HL-60/S4 treated with retinoic acid at 250 ng/mL for 4 days and 3 days (cell line): Measurements from ENCODE around the gene USP15.

Source experiments
- in situ Hi-C: fragments of 300-500 bp; cut with MboI; formaldehyde crosslinking; loops from 2 replicates; pipeline ENCODE4 v1.7.0; 2022; ENCODE audit warnings: low sequenced_read_pairs

USP15 gene

GRCh38 chr12:62259993-62260732 is at the start of gene USP15:
Gene USP15, plus strand, starts transcription at chr12:62260404. Its CDS starts 11 bp downstream, at chr12:62260415.
- in situ Hi-C loops = no loop called here

GRCh38 chr12:62210422-62210821 is 49.8 kb upstream of the USP15 start:
- in situ Hi-C loops = no loop called here

GRCh38 chr12:62211510-62211909 is 48.7 kb upstream of the USP15 start:
- in situ Hi-C loops = no loop called here

- in situ Hi-C loops = no loop called here
Measured at GRCh38 chr12:62214846-62215245, 45.4 kb upstream of the USP15 start.

- in situ Hi-C loops = no loop called here
Measured at GRCh38 chr12:62215506-62215905, 44.7 kb upstream of the USP15 start.

GRCh38 chr12:62217466-62218194 is 42.6 kb upstream of the USP15 start:
- in situ Hi-C loops = no loop called here

GRCh38 chr12:62221107-62221506 is 39.1 kb upstream of the USP15 start:
- in situ Hi-C loops = no loop called here

- in situ Hi-C loops = no loop called here
Measured at GRCh38 chr12:62224601-62225000, 35.6 kb upstream of the USP15 start.

- in situ Hi-C loops = no loop called here
Measured at GRCh38 chr12:62227091-62227490, 33.1 kb upstream of the USP15 start.

- in situ Hi-C loops = no loop called here
Measured at GRCh38 chr12:62230652-62231051, 29.6 kb upstream of the USP15 start.

GRCh38 chr12:62232143-62232729 is 28.0 kb upstream of the USP15 start:
- in situ Hi-C loops = no loop called here

GRCh38 chr12:62233805-62234204 is 26.4 kb upstream of the USP15 start:
- in situ Hi-C loops = no loop called here

GRCh38 chr12:62239571-62239970 is 20.6 kb upstream of the USP15 start:
- in situ Hi-C loops = no loop called here

- in situ Hi-C loops = no loop called here
Measured at GRCh38 chr12:62247281-62248045, 12.7 kb upstream of the USP15 start.

- in situ Hi-C loops = no loop called here
Measured at GRCh38 chr12:62248873-62249272, 11.3 kb upstream of the USP15 start.

- in situ Hi-C loops = no loop called here
Measured at GRCh38 chr12:62249419-62249818, 10.8 kb upstream of the USP15 start.

GRCh38 chr12:62250671-62251608 is 9.3 kb upstream of the USP15 start:
- in situ Hi-C loops = no loop called here

- in situ Hi-C loops = no loop called here
Measured at GRCh38 chr12:62251609-62251958, 8.6 kb upstream of the USP15 start.

- in situ Hi-C loops = no loop called here
Measured at GRCh38 chr12:62252576-62252975, 7.6 kb upstream of the USP15 start.

GRCh38 chr12:62254967-62255366 is 5.2 kb upstream of the USP15 start:
- in situ Hi-C loops = no loop called here
